ENCODE measurements around the gene DOCK10.

Gene DOCK10

GRCh38 chr2:225040856-225041206, 1.4 kb downstream of the DOCK10 start:
- peak overlapping the region; percentile 78 for H3K9ac ChIP-seq (ENCODE audit: low read length)
- no peaks in the 10 kb centered on the region for H3K36me3 ChIP-seq (ENCODE audit: control insufficient read depth, insufficient read depth, low read length, severe bottlenecking)
- peak; percentile 54 for DNase-seq (ENCODE audit: low read depth)
- H3K4me3 ChIP-seq (ENCODE audit: low read length): peak overlapping the region; percentile 82
- peaks cover 11% of the 10 kb centered on the region for H3K27me3 ChIP-seq (replicated peaks; ENCODE audit: control insufficient read depth, insufficient read depth, low read length)
- H3K4me1 ChIP-seq (ENCODE audit: control insufficient read depth, insufficient read depth, low read length): peaks cover 13% of the 10 kb centered on the region
- H3K9me3 ChIP-seq (ENCODE audit: control insufficient read depth, low read length): no peaks in the 10 kb centered on the region

GRCh38 chr2:225040142-225040541, 2.1 kb downstream of the DOCK10 start:
- no peaks in the 10 kb centered on the region for H3K36me3 ChIP-seq (ENCODE audit: control insufficient read depth, insufficient read depth, low read length, severe bottlenecking)
- H3K9ac ChIP-seq (ENCODE audit: low read length): no peak overlapping the region
- no peak overlapping the region for H3K4me3 ChIP-seq (ENCODE audit: low read length)
- DNase-seq (ENCODE audit: low read depth): no peak
- no peaks in the 10 kb centered on the region for H3K9me3 ChIP-seq (ENCODE audit: control insufficient read depth, low read length)
- peaks cover 11% of the 10 kb centered on the region for H3K27me3 ChIP-seq (replicated peaks; ENCODE audit: control insufficient read depth, insufficient read depth, low read length)
- peaks cover 13% of the 10 kb centered on the region for H3K4me1 ChIP-seq (ENCODE audit: control insufficient read depth, insufficient read depth, low read length)

GRCh38 chr2:225038231-225038523, 4.1 kb downstream of the DOCK10 start:
- no peak overlapping the region for H3K9ac ChIP-seq (ENCODE audit: low read length)
- H3K36me3 ChIP-seq (ENCODE audit: control insufficient read depth, insufficient read depth, low read length, severe bottlenecking): no peaks in the 10 kb centered on the region
- no peak overlapping the region for H3K4me3 ChIP-seq (ENCODE audit: low read length)
- peaks cover 13% of the 10 kb centered on the region for H3K4me1 ChIP-seq (ENCODE audit: control insufficient read depth, insufficient read depth, low read length)
- H3K9me3 ChIP-seq (ENCODE audit: control insufficient read depth, low read length): no peaks in the 10 kb centered on the region
- no peak for DNase-seq (ENCODE audit: low read depth)
- H3K27me3 ChIP-seq (replicated peaks; ENCODE audit: control insufficient read depth, insufficient read depth, low read length): no peaks in the 10 kb centered on the region

- H3K36me3 ChIP-seq (ENCODE audit: control insufficient read depth, insufficient read depth, low read length, severe bottlenecking): no peaks in the 10 kb centered on the region
- H3K27me3 ChIP-seq (replicated peaks; ENCODE audit: control insufficient read depth, insufficient read depth, low read length): no peaks in the 10 kb centered on the region
- peak overlapping the region; percentile 46 for H3K4me3 ChIP-seq (ENCODE audit: low read length)
Measured at GRCh38 chr2:225037415-225038230, 4.6 kb downstream of the DOCK10 start.

GRCh38 chr2:225036431-225036830, 5.8 kb downstream of the DOCK10 start:
- H3K9ac ChIP-seq (ENCODE audit: low read length): no peak overlapping the region

More at GRCh38 chr2:225037415-225038230, 4.6 kb downstream of the DOCK10 start:
- Histone ChIP-seq H3K4me1 (ENCODE audit: control insufficient read depth, insufficient read depth, low read length) (peaks cover 13% of the 10 kb centered on the region), H3K9me3 (ENCODE audit: control insufficient read depth, low read length) (no peaks in the 10 kb centered on the region), H3K9ac (ENCODE audit: low read length) (no peak overlapping the region)
- DNase-seq (ENCODE audit: low read depth): peak; percentile 62

GRCh38 chr2:225033440-225034318, 8.6 kb downstream of the DOCK10 start:
- Histone ChIP-seq H3K36me3 (ENCODE audit: control insufficient read depth, insufficient read depth, low read length, severe bottlenecking) (no peaks in the 10 kb centered on the region), H3K9me3 (ENCODE audit: control insufficient read depth, low read length) (no peaks in the 10 kb centered on the region), H3K9ac (ENCODE audit: low read length) (no peak overlapping the region), H3K27me3 (replicated peaks; ENCODE audit: control insufficient read depth, insufficient read depth, low read length) (no peaks in the 10 kb centered on the region), H3K4me1 (ENCODE audit: control insufficient read depth, insufficient read depth, low read length) (peaks cover 8% of the 10 kb centered on the region), H3K4me3 (ENCODE audit: low read length) (no peak overlapping the region)
- DNase-seq (ENCODE audit: low read depth): no peak

More at GRCh38 chr2:225036431-225036830, 5.8 kb downstream of the DOCK10 start:
- H3K27me3 ChIP-seq (replicated peaks; ENCODE audit: control insufficient read depth, insufficient read depth, low read length): no peaks in the 10 kb centered on the region
- no peaks in the 10 kb centered on the region for H3K9me3 ChIP-seq (ENCODE audit: control insufficient read depth, low read length)
- H3K4me1 ChIP-seq (ENCODE audit: control insufficient read depth, insufficient read depth, low read length): peaks cover 13% of the 10 kb centered on the region
- no peak overlapping the region for H3K4me3 ChIP-seq (ENCODE audit: low read length)
- no peaks in the 10 kb centered on the region for H3K36me3 ChIP-seq (ENCODE audit: control insufficient read depth, insufficient read depth, low read length, severe bottlenecking)
- no peak for DNase-seq (ENCODE audit: low read depth)

- DNase-seq (ENCODE audit: low read depth): no peak
- no peaks in the 10 kb centered on the region for H3K27me3 ChIP-seq (replicated peaks; ENCODE audit: control insufficient read depth, insufficient read depth, low read length)
Measured at GRCh38 chr2:225032246-225032645, 10.0 kb downstream of the DOCK10 start.

GRCh38 chr2:225031599-225031998, 10.7 kb downstream of the DOCK10 start:
- no peak for DNase-seq (ENCODE audit: low read depth)

More at GRCh38 chr2:225032246-225032645, 10.0 kb downstream of the DOCK10 start:
- Histone ChIP-seq H3K9me3 (ENCODE audit: control insufficient read depth, low read length) (no peaks in the 10 kb centered on the region), H3K36me3 (ENCODE audit: control insufficient read depth, insufficient read depth, low read length, severe bottlenecking) (no peaks in the 10 kb centered on the region), H3K4me1 (ENCODE audit: control insufficient read depth, insufficient read depth, low read length) (no peaks in the 10 kb centered on the region), H3K4me3 (ENCODE audit: low read length) (no peak overlapping the region), H3K9ac (ENCODE audit: low read length) (no peak overlapping the region)

GRCh38 chr2:225030893-225031292, 11.4 kb downstream of the DOCK10 start:
- H3K9me3 ChIP-seq (ENCODE audit: control insufficient read depth, low read length): no peaks in the 10 kb centered on the region
- H3K9ac ChIP-seq (ENCODE audit: low read length): no peak overlapping the region
- H3K4me1 ChIP-seq (ENCODE audit: control insufficient read depth, insufficient read depth, low read length): peaks cover 11% of the 10 kb centered on the region
- H3K36me3 ChIP-seq (ENCODE audit: control insufficient read depth, insufficient read depth, low read length, severe bottlenecking): no peaks in the 10 kb centered on the region
- no peaks in the 10 kb centered on the region for H3K27me3 ChIP-seq (replicated peaks; ENCODE audit: control insufficient read depth, insufficient read depth, low read length)
- no peak for DNase-seq (ENCODE audit: low read depth)
- H3K4me3 ChIP-seq (ENCODE audit: low read length): no peak overlapping the region

More at GRCh38 chr2:225031599-225031998, 10.7 kb downstream of the DOCK10 start:
- no peaks in the 10 kb centered on the region for H3K9me3 ChIP-seq (ENCODE audit: control insufficient read depth, low read length)
- no peak overlapping the region for H3K4me3 ChIP-seq (ENCODE audit: low read length)
- no peaks in the 10 kb centered on the region for H3K27me3 ChIP-seq (replicated peaks; ENCODE audit: control insufficient read depth, insufficient read depth, low read length)
- H3K9ac ChIP-seq (ENCODE audit: low read length): no peak overlapping the region
- H3K36me3 ChIP-seq (ENCODE audit: control insufficient read depth, insufficient read depth, low read length, severe bottlenecking): no peaks in the 10 kb centered on the region
- H3K4me1 ChIP-seq (ENCODE audit: control insufficient read depth, insufficient read depth, low read length): peaks cover 4% of the 10 kb centered on the region

GRCh38 chr2:225030203-225030602, 12.1 kb downstream of the DOCK10 start:
- DNase-seq (ENCODE audit: low read depth): no peak
- H3K27me3 ChIP-seq (replicated peaks; ENCODE audit: control insufficient read depth, insufficient read depth, low read length): no peaks in the 10 kb centered on the region
- peaks cover 18% of the 10 kb centered on the region for H3K4me1 ChIP-seq (ENCODE audit: control insufficient read depth, insufficient read depth, low read length)
- H3K9me3 ChIP-seq (ENCODE audit: control insufficient read depth, low read length): no peaks in the 10 kb centered on the region
- H3K9ac ChIP-seq (ENCODE audit: low read length): no peak overlapping the region
- no peak overlapping the region for H3K4me3 ChIP-seq (ENCODE audit: low read length)
- no peaks in the 10 kb centered on the region for H3K36me3 ChIP-seq (ENCODE audit: control insufficient read depth, insufficient read depth, low read length, severe bottlenecking)

GRCh38 chr2:225028572-225028971, 13.7 kb downstream of the DOCK10 start:
- Histone ChIP-seq H3K27me3 (replicated peaks; ENCODE audit: control insufficient read depth, insufficient read depth, low read length) (no peaks in the 10 kb centered on the region), H3K9ac (ENCODE audit: low read length) (no peak overlapping the region), H3K4me3 (ENCODE audit: low read length) (no peak overlapping the region), H3K9me3 (ENCODE audit: control insufficient read depth, low read length) (no peaks in the 10 kb centered on the region), H3K36me3 (ENCODE audit: control insufficient read depth, insufficient read depth, low read length, severe bottlenecking) (no peaks in the 10 kb centered on the region), H3K4me1 (ENCODE audit: control insufficient read depth, insufficient read depth, low read length) (peaks cover 22% of the 10 kb centered on the region)
- DNase-seq (ENCODE audit: low read depth): no peak

All from adipocyte (in vitro differentiated cells).